Common myeloid progenitor, CD34-positive (primary cell): ENCODE results near the gene CACNA1S.
A peak's percentile ranks its signal among the peaks of the same experiment; 100 is the strongest.

Experiments
- CTCF ChIA-PET: fragments of 350-600 bp; sonication (Branson Sonifier 250); formaldehyde crosslinking; loops from one replicate; lab custom pipeline; 2021; ENCODE audit warnings: antibody characterized with exemption; lab: Charles Lee
- POLR2A ChIA-PET: fragments of 350-600 bp; sonication (Branson Sonifier 250); formaldehyde crosslinking; loops from one replicate; lab custom pipeline; 2021; ENCODE audit warnings: antibody characterized with exemption; lab: Charles Lee
- DNase-seq, 3 donors: peaks; one replicate each; pipeline versions ENCODE4 v3.0.0 to v3.0.0-alpha.2; 2013
- H3K27ac ChIP-seq, 2 experiments: 1 replicate in 1 of 2; 2 replicates in 1 of 2; pipeline ENCODE4 v1.7.0; 2013; ENCODE audit warnings: inconsistent platforms in 2 of 2, low read length in 2 of 2, mild to moderate bottlenecking in 2 of 2, low read depth in 1 of 2, moderate library complexity in 1 of 2; ENCODE audit not compliant: severe bottlenecking in 2 of 2, insufficient read depth in 1 of 2, poor library complexity in 1 of 2
- H3K27me3 ChIP-seq, 5 experiments: replicated peaks in 2 of 5; 1 replicate in 3 of 5; 2 replicates in 2 of 5; pipeline versions ENCODE4 v1.6.1 to v1.7.0; 2013; ENCODE audit warnings: low read length in 4 of 5, mild to moderate bottlenecking in 2 of 5, moderate library complexity in 2 of 5, inconsistent platforms in 1 of 5; ENCODE audit not compliant: insufficient read depth in 5 of 5, control insufficient read depth in 4 of 5
- H3K36me3 ChIP-seq, 4 experiments: 1 replicate in 2 of 4; 2 replicates in 2 of 4; pipeline versions ENCODE4 v1.6.1 to v1.7.0; 2013; ENCODE audit warnings: low read length in 3 of 4, control low read depth in 1 of 4, mild to moderate bottlenecking in 1 of 4; ENCODE audit not compliant: control insufficient read depth in 4 of 4, insufficient read depth in 4 of 4
- H3K4me1 ChIP-seq, 4 experiments: 1 replicate in 3 of 4; 2 replicates in 1 of 4; pipeline versions ENCODE4 v1.6.1 to v1.7.1; 2013; ENCODE audit warnings: low read length in 3 of 4, mild to moderate bottlenecking in 3 of 4, control low read depth in 1 of 4, inconsistent platforms in 1 of 4, moderate library complexity in 1 of 4; ENCODE audit not compliant: control insufficient read depth in 4 of 4, insufficient read depth in 4 of 4; ENCODE audit errors: control extremely low read depth in 1 of 4
- H3K4me3 ChIP-seq, 7 experiments: 1 replicate in 4 of 7; 2 replicates in 3 of 7; pipeline versions ENCODE4 v1.5.1 to v1.7.0; 2013; ENCODE audit warnings: mild to moderate bottlenecking in 7 of 7, low read length in 6 of 7, moderate library complexity in 6 of 7, inconsistent platforms in 2 of 7, low read depth in 2 of 7, control low read depth in 1 of 7; ENCODE audit not compliant: insufficient read depth in 4 of 7, control insufficient read depth in 1 of 7; ENCODE audit errors: extremely low read depth in 1 of 7
- H3K9me3 ChIP-seq, 5 experiments: 1 replicate in 4 of 5; 2 replicates in 1 of 5; pipeline versions ENCODE4 v1.6.1 to v1.7.1; 2013; ENCODE audit warnings: low read length in 4 of 5, mild to moderate bottlenecking in 2 of 5, inconsistent platforms in 1 of 5, low read depth in 1 of 5, moderate library complexity in 1 of 5; ENCODE audit not compliant: control insufficient read depth in 4 of 5, insufficient read depth in 2 of 5; ENCODE audit errors: control extremely low read depth in 1 of 5
- WGBS: methylation state at CpG from one replicate; pipeline ENCODE4 v1.1.5; 2013; ENCODE audit not compliant: insufficient coverage; 5-methylcytosine and 5-hydroxymethylcytosine counted together

CACNA1S gene

DNA sequence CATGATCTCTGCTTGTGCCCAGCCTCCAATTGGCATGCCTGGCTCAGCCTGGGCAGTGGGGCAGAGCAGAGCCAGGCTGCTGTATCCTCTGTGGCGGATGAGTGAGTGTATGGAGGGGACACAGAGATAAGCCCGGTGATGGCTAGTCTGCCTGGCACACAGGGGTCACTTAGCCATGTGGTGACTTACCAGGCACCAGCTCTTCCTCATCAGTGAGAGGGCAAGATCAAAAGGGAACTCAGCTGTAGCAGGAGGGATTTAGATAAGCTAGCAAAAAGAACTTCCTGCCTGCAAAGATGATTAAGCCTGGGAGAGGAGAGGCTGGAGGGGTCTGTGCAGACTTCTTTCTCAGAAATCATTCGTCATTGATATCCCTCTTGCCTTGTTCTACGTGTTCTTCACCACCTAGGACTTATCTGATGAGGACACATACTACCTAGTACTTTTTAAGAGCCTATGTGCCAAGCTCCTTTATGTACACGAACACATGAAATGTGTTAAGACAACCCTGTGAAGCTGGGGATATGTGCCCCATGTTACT is 96.6 kb downstream of the CACNA1S start:
- DNase-seq: peak; percentile 38 to 80 (median 70)
- H3K27ac ChIP-seq: peak overlapping the region in 1 of 2 experiments; percentile 27
- 29% methylated on average over 4 of the region's 5 CpGs for WGBS
- peaks cover 21 to 88% (median 76%) of the 10 kb centered on the region in 4 experiments for H3K4me1 ChIP-seq
- H3K4me3 ChIP-seq: peak overlapping the region in 2 of 7 experiments; percentile 6 to 46
- no peaks in the 10 kb centered on the region for H3K9me3 ChIP-seq
- POLR2A ChIA-PET: no interaction called here
- CTCF ChIA-PET: interaction anchor here (0.7 to 4.4 kb wide), 9 partner anchors 10 to 44 kb away, joined by 3 to 40 read pairs (median 6); no protein-coding TSS in a partner anchor
- no peaks in the 10 kb centered on the region for H3K27me3 ChIP-seq
- H3K36me3 ChIP-seq: no peaks in the 10 kb centered on the region

DNA sequence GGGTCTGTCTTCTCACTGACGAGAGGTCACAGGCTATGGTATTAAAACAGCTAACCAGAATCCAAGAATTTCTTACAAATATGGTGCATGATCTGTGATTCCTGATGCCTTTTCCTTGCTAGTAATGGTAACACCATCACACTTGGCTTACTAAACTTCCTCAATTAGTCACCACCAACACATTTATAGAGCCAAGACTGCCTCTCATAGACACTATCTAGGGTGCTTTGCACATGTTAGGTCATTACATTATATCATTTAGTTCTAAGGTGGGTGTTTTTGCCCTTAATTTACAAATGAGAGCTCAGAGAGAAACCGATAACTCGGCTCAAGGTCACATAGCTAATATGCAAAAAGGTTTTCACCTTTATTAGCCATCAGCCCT is 97.4 kb downstream of the CACNA1S start:
- ChIA-PET CTCF (interaction anchor here (0.6 to 4.4 kb wide), 6 partner anchors 9 to 43 kb away, joined by 3 to 40 read pairs (median 9); no protein-coding TSS in a partner anchor), POLR2A (no interaction called here)
- no peaks in the 10 kb centered on the region for H3K36me3 ChIP-seq
- 100% methylated on average over 1 of the region's 3 CpGs for WGBS
- no peak for DNase-seq
- no peak overlapping the region for H3K4me3 ChIP-seq
- no peaks in the 10 kb centered on the region for H3K27me3 ChIP-seq
- no peak overlapping the region for H3K27ac ChIP-seq
- no peaks in the 10 kb centered on the region for H3K9me3 ChIP-seq
- peaks cover 17 to 80% (median 68%) of the 10 kb centered on the region in 4 experiments for H3K4me1 ChIP-seq

DNA sequence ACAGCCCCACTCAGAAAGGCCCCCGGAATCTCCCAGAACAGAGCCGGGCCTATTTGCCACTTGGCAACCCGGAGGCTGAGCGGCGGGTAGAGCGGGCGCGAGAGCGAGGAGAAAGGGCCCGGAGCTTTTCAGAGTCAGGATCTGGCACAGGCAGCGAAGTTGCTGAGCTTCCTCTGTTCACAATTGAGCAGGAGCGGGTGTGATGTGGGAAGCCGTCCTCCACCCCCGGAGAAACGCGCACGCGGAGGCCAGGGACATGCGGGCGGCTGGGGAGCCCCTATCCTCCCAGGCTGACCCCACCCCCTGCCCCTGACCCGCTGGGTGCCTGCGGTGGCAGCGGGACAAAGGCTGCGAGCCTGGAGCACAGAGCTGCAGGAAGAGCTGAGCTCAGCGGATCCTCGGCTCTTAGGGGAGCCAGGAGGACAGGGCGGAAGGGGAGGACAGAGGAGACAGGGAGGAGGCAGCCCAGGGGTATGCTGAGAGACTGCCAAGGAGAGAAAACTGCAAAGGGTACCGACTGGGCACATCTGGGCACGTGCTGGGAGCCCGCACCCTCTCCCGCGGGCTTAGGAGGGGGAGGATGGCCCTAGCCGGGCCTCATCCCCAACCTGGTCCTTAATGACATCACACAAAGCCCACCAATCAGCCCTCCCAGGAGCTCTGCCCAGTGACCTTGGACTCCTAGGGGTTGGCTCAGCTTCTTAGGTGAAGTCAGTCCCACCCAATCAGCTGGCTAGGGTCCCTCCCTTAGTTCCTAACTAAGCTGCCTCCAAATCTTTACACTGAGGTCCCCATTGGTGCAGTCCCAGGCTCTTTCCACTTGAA is 98.0 kb downstream of the CACNA1S start:
- no peaks in the 10 kb centered on the region for H3K9me3 ChIP-seq
- WGBS: 96% methylated on average over 28 of the region's 33 CpGs
- no peak overlapping the region for H3K27ac ChIP-seq
- peaks cover 15 to 74% (median 62%) of the 10 kb centered on the region in 4 experiments for H3K4me1 ChIP-seq
- H3K4me3 ChIP-seq: no peak overlapping the region
- no peak for DNase-seq
- ChIA-PET CTCF (interaction anchor here (0.6 to 4.4 kb wide), 6 partner anchors 9 to 42 kb away, joined by 3 to 40 read pairs (median 9); no protein-coding TSS in a partner anchor), POLR2A (no interaction called here)
- H3K27me3 ChIP-seq: no peaks in the 10 kb centered on the region
- no peaks in the 10 kb centered on the region for H3K36me3 ChIP-seq

DNA sequence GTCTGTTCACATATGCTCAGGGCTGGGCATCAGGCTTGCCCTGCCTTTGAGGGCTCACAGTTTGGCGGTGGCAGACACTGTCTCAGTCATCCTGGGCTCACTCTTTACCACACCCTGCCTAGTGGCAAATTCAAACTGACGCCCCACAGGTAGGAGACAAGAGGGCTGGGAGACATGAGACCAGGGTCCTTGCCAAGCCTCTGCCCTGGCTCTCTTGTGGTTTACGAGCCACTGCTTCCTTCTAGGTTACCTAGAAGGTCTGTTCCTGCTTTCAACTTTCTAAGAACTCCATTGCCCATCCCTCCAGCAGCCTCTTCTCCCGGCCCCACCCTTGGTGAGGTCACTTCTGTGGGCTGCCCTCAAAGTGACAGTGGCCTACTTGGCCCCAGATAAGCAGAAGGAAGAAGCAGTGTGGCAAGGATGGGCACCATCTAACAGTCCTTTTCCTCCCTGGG is 99.2 kb downstream of the CACNA1S start:
- H3K27ac ChIP-seq: no peak overlapping the region
- POLR2A ChIA-PET: no interaction called here
- 25% methylated on average over 3 of the region's 4 CpGs for WGBS
- H3K9me3 ChIP-seq: no peaks in the 10 kb centered on the region
- H3K4me1 ChIP-seq: peaks cover 15 to 63% (median 51%) of the 10 kb centered on the region in 4 experiments
- peak in 2 of 3 donors; percentile 43 to 44 for DNase-seq
- no peaks in the 10 kb centered on the region for H3K27me3 ChIP-seq
- no peak overlapping the region for H3K4me3 ChIP-seq
- peaks cover 0 to 3% (median 0%) of the 10 kb centered on the region in 4 experiments for H3K36me3 ChIP-seq
- CTCF ChIA-PET: interaction anchor here (0.6 to 2.7 kb wide), 2 partner anchors 12 to 987 kb away, joined by 3 to 13 read pairs; no protein-coding TSS in a partner anchor

DNA sequence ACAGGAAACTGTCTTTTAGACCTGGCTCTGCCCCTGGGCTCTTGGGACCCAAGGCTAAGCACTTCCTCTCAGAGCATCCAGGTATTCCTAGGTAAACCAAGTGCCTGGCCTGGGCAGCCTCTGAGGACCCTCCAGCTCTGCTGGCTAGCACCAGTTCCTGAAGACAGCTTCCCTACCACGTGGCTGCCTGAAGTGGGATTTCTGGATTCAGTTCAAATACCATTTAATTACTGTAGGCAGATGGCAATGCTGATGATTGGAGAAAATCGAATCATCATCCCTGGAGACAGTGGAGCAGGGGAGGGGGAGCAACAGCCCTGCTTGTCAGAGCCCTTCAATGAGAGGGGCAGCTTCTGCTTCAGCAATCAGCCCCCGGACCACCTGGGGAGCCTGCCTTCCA is 100.6 kb downstream of the CACNA1S start:
- no peak overlapping the region for H3K4me3 ChIP-seq
- POLR2A ChIA-PET: no interaction called here
- H3K9me3 ChIP-seq: no peaks in the 10 kb centered on the region
- peaks cover 15 to 48% (median 37%) of the 10 kb centered on the region in 4 experiments for H3K4me1 ChIP-seq
- no peak for DNase-seq
- H3K27me3 ChIP-seq: no peaks in the 10 kb centered on the region
- H3K36me3 ChIP-seq: peaks cover 0 to 3% (median 0%) of the 10 kb centered on the region in 4 experiments
- WGBS: 93% methylated on average over 2 of the region's 3 CpGs
- CTCF ChIA-PET: interaction anchor here (2.7 kb wide), 1 partner anchor 14 kb away, joined by 13 read pairs; no protein-coding TSS in a partner anchor
- no peak overlapping the region for H3K27ac ChIP-seq

DNA sequence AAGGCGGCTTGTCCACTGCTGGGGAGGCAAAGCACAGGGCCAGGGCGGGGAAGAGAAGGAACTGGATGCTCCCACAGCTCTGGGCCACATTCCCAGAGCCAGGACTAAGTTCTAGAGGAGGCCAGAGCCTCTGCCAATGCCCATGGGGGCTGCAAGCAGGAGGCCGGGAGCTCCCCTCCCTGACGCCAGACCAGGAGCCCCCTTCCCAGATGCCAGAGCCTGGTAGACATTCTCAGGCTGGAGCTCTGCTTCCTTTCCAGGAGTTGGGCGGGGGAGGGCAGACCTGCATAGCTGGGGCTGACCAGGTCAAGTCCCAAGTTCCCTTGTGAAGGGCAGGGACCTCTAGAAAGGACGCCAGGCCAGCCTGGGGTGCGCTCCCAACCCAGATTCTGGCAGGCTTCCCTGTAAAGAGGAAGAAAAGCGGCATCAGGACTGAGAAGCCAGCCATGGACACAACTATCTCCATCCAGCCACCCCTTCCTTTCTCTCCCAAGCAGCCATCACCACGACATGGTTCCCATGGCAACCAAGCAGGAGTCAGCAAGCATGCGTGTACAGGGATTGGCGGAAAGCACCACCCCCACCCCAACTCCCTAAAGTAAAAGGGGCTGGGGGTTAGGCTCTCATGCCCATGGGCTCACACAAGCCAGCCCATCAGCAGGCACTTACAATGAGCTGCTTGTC is 102.1 kb downstream of the CACNA1S start:
- Histone ChIP-seq H3K27ac (no peak overlapping the region), H3K36me3 (peaks cover 0 to 7% (median 4%) of the 10 kb centered on the region in 4 experiments), H3K9me3 (no peaks in the 10 kb centered on the region), H3K4me3 (no peak overlapping the region), H3K27me3 (no peaks in the 10 kb centered on the region), H3K4me1 (peaks cover 1 to 33% (median 22%) of the 10 kb centered on the region in 4 experiments)
- ChIA-PET CTCF (interaction anchor here (1.3 to 2.8 kb wide), 5 partner anchors 12 to 39 kb away, joined by 3 to 12 read pairs (median 5); no protein-coding TSS in a partner anchor), POLR2A (no interaction called here)
- WGBS: 85% methylated on average over 7 of the region's 11 CpGs
- DNase-seq: no peak
